Natural killer cell (primary cell): ENCODE measurements around the gene TBC1D4. TPM values are rescaled to one million over a fixed set of nuclear protein-coding genes. Genes with fewer than 3 reads are reported as not detected.
A peak's percentile ranks its signal among the peaks of the same experiment; 100 is the strongest.

Experiments used
- ATAC-seq, 3 donors: fragments of 150-1000 bp in 2 of 3; fragments of 200-7000 bp in 1 of 3; cut with Tn5 transposase; 1 replicate in 1 of 3; 2 replicates in 2 of 3; pipeline ENCODE4 v1.10.0; 2021; ENCODE audit warnings: mild to moderate bottlenecking in 2 of 3, moderate library complexity in 2 of 3
- DNase-seq, 2 donors: peaks; one replicate each; pipeline versions ENCODE4 v3.0.0 to v3.0.0-alpha.2; 2013 to 2021; ENCODE audit warnings: mixed read lengths in 1 of 2
- H3K27ac ChIP-seq: one replicate; pipeline ENCODE4 v1.5.1; 2013; ENCODE audit warnings: mild to moderate bottlenecking, low read length
- H3K27me3 ChIP-seq: one replicate; pipeline ENCODE4 v1.6.1; 2013; ENCODE audit warnings: low read length; ENCODE audit not compliant: control insufficient read depth, insufficient read depth
- H3K36me3 ChIP-seq: one replicate; pipeline ENCODE4 v1.6.1; 2013; ENCODE audit warnings: low read length; ENCODE audit not compliant: control insufficient read depth, insufficient read depth
- H3K4me1 ChIP-seq: one replicate; pipeline ENCODE4 v1.6.1; 2013; ENCODE audit warnings: low read length; ENCODE audit not compliant: control insufficient read depth, insufficient read depth
- H3K4me3 ChIP-seq: one replicate; pipeline ENCODE4 v1.5.1; 2013; ENCODE audit warnings: low read length
- H3K9me3 ChIP-seq: one replicate; pipeline ENCODE4 v1.6.1; 2013; ENCODE audit warnings: low read length; ENCODE audit not compliant: control insufficient read depth, insufficient read depth
- H3K27ac Mint-ChIP-seq, 2 donors: one replicate each; pipeline ENCODE4 v1.8.0; 2022; ENCODE audit warnings: mild to moderate bottlenecking in 2 of 2, mixed read lengths in 2 of 2, moderate library complexity in 1 of 2
- H3K27me3 Mint-ChIP-seq, 2 donors: one replicate each; pipeline ENCODE4 v1.8.0; 2022; ENCODE audit warnings: low read depth in 2 of 2, mixed read lengths in 2 of 2
- H3K36me3 Mint-ChIP-seq: one replicate; pipeline ENCODE4 v1.8.0; 2022; ENCODE audit warnings: mixed read lengths
- H3K4me1 Mint-ChIP-seq, 2 donors: one replicate each; pipeline ENCODE4 v1.8.0; 2022; ENCODE audit warnings: mixed read lengths in 2 of 2
- H3K4me3 Mint-ChIP-seq: one replicate; pipeline ENCODE4 v1.8.0; 2022; ENCODE audit warnings: mild to moderate bottlenecking, moderate library complexity, mixed read lengths
- H3K9me3 Mint-ChIP-seq, 2 donors: one replicate each; pipeline ENCODE4 v1.8.0; 2022; ENCODE audit warnings: mixed read lengths in 2 of 2
- whole genome bisulfite sequencing: methylation state at CpG from one replicate; pipeline ENCODE4 v1.1.7; 2013; ENCODE audit warnings: missing lambda C conversion rate; ENCODE audit not compliant: insufficient coverage; 5-methylcytosine and 5-hydroxymethylcytosine counted together
- intact Hi-C: fragments of 100-400 bp; cut with micrococcal nuclease; formaldehyde crosslinking; loops from one replicate; pipeline ENCODE4 v1.14.2; 2022
- total RNA-seq, 4 donors: library from RNA; stranded (reverse); fragments of 120-200 nt in 1 of 4; gene quantifications; one replicate each; pipeline versions ENCODE4 v1.2.3 to v1.2.4, GENCODE V29; 2013 to 2022
- TF ChIP-seq, protein P1 (sequence below): fragments of 200-600 bp; IDR thresholded peaks from one replicate; pipeline ENCODE4 v1.8.0; 2022; ENCODE audit warnings: antibody characterized with exemption

Gene TBC1D4
- total RNA-seq, 3 donors from 2014 or later (not counting 1 experiment from before 2014, with no cell fraction given) = 0.54 to 5.1 (median 3.7) TPM

DNA sequence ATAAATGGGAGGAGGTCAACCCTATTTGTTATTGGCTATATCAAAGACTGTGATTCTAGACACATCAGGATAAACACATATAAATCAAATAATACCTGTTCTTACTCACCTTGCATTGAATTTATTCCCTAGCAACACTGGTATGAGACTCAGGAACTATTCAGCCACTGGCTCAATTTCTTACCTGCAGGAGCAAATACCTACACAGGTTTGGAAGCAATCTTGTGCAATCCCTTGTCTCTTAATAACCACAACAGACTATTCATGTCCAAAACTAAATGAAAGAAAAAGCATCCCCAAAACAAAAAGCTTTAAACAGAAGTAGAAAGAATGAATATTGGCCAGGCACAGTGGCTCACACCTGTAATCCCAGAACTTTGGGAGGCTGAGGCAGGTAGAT is 55.5 kb downstream of the TBC1D4 start:
- intact Hi-C loops = no loop called here
- H3K4me3 ChIP-seq = no peak overlapping the region
- TF ChIP-seq, protein P1, sequence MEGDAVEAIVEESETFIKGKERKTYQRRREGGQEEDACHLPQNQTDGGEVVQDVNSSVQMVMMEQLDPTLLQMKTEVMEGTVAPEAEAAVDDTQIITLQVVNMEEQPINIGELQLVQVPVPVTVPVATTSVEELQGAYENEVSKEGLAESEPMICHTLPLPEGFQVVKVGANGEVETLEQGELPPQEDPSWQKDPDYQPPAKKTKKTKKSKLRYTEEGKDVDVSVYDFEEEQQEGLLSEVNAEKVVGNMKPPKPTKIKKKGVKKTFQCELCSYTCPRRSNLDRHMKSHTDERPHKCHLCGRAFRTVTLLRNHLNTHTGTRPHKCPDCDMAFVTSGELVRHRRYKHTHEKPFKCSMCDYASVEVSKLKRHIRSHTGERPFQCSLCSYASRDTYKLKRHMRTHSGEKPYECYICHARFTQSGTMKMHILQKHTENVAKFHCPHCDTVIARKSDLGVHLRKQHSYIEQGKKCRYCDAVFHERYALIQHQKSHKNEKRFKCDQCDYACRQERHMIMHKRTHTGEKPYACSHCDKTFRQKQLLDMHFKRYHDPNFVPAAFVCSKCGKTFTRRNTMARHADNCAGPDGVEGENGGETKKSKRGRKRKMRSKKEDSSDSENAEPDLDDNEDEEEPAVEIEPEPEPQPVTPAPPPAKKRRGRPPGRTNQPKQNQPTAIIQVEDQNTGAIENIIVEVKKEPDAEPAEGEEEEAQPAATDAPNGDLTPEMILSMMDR = no peak
- peaks cover 6 to 11% of the 10 kb centered on the region in 2 donors for H3K4me1 Mint-ChIP-seq
- ATAC-seq (no peak), DNase-seq (no peak)
- no peak overlapping the region for H3K27ac ChIP-seq
- no peaks in the 10 kb centered on the region for H3K9me3 Mint-ChIP-seq
- H3K4me1 ChIP-seq = no peaks in the 10 kb centered on the region
- H3K27ac Mint-ChIP-seq = no peak overlapping the region
- H3K4me3 Mint-ChIP-seq = no peak overlapping the region
- no peaks in the 10 kb centered on the region for H3K9me3 ChIP-seq
- H3K27me3 ChIP-seq = no peaks in the 10 kb centered on the region
- H3K36me3 Mint-ChIP-seq = no peaks in the 10 kb centered on the region
- no peaks in the 10 kb centered on the region for H3K36me3 ChIP-seq
- H3K27me3 Mint-ChIP-seq = peaks cover 8 to 9% of the 10 kb centered on the region in 2 donors

DNA sequence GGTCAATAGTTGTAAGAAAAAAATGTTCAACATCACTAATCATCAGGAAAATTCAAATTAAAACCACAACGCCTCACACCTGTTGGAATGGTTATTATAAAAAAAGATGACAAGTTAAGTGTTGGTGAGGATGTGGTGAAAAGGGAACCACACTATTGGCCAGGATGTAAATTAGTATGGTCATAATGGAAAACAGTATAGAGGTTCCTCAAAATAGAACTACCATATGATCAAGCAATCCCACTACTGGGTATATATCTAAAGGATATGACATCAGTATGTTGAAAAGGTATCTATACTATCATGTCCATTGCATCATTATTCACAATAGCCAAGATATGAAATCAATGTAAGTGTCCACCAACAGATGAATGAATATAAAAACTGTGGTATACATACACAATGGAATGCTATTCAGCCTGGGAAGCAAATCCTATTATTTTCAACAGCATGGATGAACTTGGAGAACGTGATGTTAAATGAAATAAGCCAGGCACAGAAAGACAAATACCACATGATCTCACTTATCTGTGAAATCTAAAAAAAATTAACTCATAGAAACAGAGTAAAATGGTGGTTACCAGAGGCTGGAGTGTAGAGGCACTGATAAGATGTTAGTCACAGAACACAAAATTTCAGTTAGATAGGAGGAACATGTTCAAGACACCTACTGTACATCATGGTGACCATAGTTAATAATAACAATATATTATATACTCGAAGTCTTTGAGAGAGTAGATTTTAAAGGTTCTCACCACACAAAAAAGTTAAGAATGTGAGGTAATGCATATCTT is 56.6 kb downstream of the TBC1D4 start:
- H3K36me3 ChIP-seq = no peaks in the 10 kb centered on the region
- ATAC-seq = peak in 1 of 3 donors; percentile 36
- H3K9me3 ChIP-seq = no peaks in the 10 kb centered on the region
- no peaks in the 10 kb centered on the region for H3K27me3 ChIP-seq
- H3K4me1 Mint-ChIP-seq = peaks cover 6 to 11% of the 10 kb centered on the region in 2 donors
- H3K4me3 ChIP-seq = no peak overlapping the region
- H3K4me3 Mint-ChIP-seq = no peak overlapping the region
- H3K27ac Mint-ChIP-seq = no peak overlapping the region
- DNase-seq = no peak
- H3K36me3 Mint-ChIP-seq = no peaks in the 10 kb centered on the region
- no peaks in the 10 kb centered on the region for H3K9me3 Mint-ChIP-seq
- no CpG with 5 or more reads among the region's 3 CpGs for WGBS
- TF ChIP-seq, protein P1 = no peak
- H3K4me1 ChIP-seq = no peaks in the 10 kb centered on the region
- intact Hi-C loops = no loop called here
- no peak overlapping the region for H3K27ac ChIP-seq
- H3K27me3 Mint-ChIP-seq = peaks cover 2 to 8% of the 10 kb centered on the region in 2 donors

DNA sequence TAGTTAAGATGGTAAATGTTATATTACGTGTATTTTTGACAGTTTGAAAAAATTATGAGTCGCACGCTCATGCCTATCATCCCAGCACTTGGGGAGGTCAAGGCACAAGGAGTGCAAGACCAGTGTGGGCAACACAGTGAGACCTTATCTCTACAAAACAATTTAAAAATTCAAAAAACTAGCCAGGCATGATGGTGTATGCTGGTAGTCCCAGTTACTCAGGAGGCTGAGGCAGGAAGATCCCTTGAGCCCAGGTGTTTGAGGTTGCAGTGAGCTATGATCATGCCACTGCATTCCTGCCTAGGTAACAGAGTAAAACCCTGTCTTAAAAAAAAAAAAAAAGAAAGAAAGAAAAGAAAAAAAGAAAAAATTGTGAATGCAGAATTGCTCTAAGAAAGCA is 58.0 kb downstream of the TBC1D4 start:
- peaks cover 6 to 11% of the 10 kb centered on the region in 2 donors for H3K4me1 Mint-ChIP-seq

More for the DNA sequence above, 58.0 kb downstream of the TBC1D4 start:
- H3K36me3 Mint-ChIP-seq = no peaks in the 10 kb centered on the region
- intact Hi-C loops = no loop called here
- Histone ChIP-seq H3K27ac (no peak overlapping the region), H3K9me3 (no peaks in the 10 kb centered on the region), H3K27me3 (no peaks in the 10 kb centered on the region), H3K4me3 (no peak overlapping the region), H3K4me1 (no peaks in the 10 kb centered on the region), H3K36me3 (no peaks in the 10 kb centered on the region)
- no peaks in the 10 kb centered on the region for H3K9me3 Mint-ChIP-seq
- no peak overlapping the region for H3K27ac Mint-ChIP-seq
- no peak overlapping the region for H3K4me3 Mint-ChIP-seq
- peaks cover 0 to 2% of the 10 kb centered on the region in 2 donors for H3K27me3 Mint-ChIP-seq
- no peak for ATAC-seq
- TF ChIP-seq, protein P1 = no peak
- no peak for DNase-seq
- 100% methylated on average over 2 of the region's 3 CpGs for WGBS
